Adrenal gland (tissue), 5 donors: Measurements from ENCODE around the gene WWOX.

ENCODE experiments used
- POLR2A ChIP-seq, 2 donors: fragments of 450-650 bp; IDR thresholded peaks; one replicate each; pipeline ENCODE4 v1.6.1; 2017; ENCODE audit warnings: antibody characterized with exemption in 2 of 2, mild to moderate bottlenecking in 2 of 2, moderate library complexity in 1 of 2
- TF ChIP-seq, protein P1 (sequence below), 6 experiments: fragments of 450-650 bp in 4 of 6; fragments of 200-600 bp in 2 of 6; sonication (generic) in 1 of 6; IDR thresholded peaks; 1 replicate in 5 of 6; 2 replicates in 1 of 6; pipeline versions ENCODE4 v1.5.1 to v1.8.0; 2016 to 2021; ENCODE audit warnings: antibody characterized with exemption in 6 of 6, mild to moderate bottlenecking in 2 of 6, moderate library complexity in 1 of 6
- donor health status: DM: no; HTN: no; CAD: no.

DNA sequence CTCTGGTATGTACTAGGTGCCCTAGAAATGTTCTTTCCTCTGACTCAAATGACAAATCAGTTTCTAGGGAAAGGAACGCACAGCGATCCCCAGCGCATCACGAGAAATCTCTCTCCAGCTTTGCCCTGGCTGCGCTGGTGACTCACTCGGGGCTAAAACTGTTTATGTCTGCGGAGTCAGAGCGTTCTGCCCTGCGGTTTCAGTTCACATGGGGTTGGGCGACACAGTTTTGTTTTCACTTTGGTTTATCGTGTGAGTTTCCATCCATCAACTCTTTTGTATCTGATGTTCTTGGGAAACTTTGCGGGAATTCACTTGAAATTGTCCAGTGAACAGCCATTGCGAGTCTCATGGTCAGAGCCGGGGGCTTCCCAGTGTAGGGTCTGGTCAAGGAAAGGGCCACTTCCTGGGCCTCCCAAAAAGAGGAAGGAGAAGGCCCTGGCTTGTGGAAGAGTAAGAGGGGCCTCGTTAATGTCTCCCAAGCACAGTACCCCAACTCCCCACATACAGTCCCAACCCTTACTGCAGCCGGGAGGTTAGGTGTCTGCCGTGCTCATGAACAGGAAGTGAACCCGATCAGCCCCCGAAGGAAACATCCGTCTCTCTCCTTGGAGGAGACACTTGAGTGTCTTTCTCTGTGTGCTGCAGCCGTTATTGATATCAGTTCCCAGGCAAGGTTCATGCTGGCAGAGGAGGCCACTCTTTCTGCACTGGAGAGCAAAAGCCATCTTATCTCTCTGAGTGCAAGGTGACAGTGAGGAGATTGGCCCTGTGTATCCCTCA is 643.2 kb downstream of the WWOX start:
- TF ChIP-seq, protein P1, sequence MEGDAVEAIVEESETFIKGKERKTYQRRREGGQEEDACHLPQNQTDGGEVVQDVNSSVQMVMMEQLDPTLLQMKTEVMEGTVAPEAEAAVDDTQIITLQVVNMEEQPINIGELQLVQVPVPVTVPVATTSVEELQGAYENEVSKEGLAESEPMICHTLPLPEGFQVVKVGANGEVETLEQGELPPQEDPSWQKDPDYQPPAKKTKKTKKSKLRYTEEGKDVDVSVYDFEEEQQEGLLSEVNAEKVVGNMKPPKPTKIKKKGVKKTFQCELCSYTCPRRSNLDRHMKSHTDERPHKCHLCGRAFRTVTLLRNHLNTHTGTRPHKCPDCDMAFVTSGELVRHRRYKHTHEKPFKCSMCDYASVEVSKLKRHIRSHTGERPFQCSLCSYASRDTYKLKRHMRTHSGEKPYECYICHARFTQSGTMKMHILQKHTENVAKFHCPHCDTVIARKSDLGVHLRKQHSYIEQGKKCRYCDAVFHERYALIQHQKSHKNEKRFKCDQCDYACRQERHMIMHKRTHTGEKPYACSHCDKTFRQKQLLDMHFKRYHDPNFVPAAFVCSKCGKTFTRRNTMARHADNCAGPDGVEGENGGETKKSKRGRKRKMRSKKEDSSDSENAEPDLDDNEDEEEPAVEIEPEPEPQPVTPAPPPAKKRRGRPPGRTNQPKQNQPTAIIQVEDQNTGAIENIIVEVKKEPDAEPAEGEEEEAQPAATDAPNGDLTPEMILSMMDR (IDR thresholded peaks at IDR 0.05): no peak
- TF ChIP-seq POLR2A (IDR thresholded peaks at IDR 0.05): no peak
